Uterus (tissue), 4 donors: ENCODE measurements around the gene MYPOP. TPM values are rescaled to one million over a fixed set of nuclear protein-coding genes. Genes with fewer than 3 reads are reported as not detected.
"Not testable (repeated sequence)": the region's sequence is repeated elsewhere in the genome, so short reads cannot be mapped to it uniquely, and the experiment has no call there.

Experiments used
- DNase-seq, 2 donors: peaks; one replicate each; pipeline ENCODE4 v3.0.0-alpha.2; 2019 to 2020
- H3K27ac ChIP-seq, 2 donors: fragments of 200-600 bp; sonication (generic); 1 replicate in 1 of 2; 2 replicates in 1 of 2; pipeline ENCODE4 v1.5.1; 2016 to 2018
- H3K27me3 ChIP-seq, 2 donors: fragments of 200-600 bp; sonication (generic); one replicate each; pipeline ENCODE4 v1.5.1; 2018 to 2019; ENCODE audit warnings: control low read depth in 1 of 2
- H3K36me3 ChIP-seq, 2 donors: fragments of 200-600 bp; sonication (generic); one replicate each; pipeline ENCODE4 v1.5.1; 2019; ENCODE audit warnings: control low read depth in 1 of 2
- H3K4me1 ChIP-seq, 2 donors: fragments of 200-600 bp; sonication (generic); one replicate each; pipeline ENCODE4 v1.5.1; 2018 to 2019; ENCODE audit warnings: control low read depth in 1 of 2
- H3K4me3 ChIP-seq, 2 donors: fragments of 200-600 bp; sonication (generic); 1 replicate in 1 of 2; 2 replicates in 1 of 2; pipeline ENCODE4 v1.5.1; 2018 to 2019; ENCODE audit warnings: mild to moderate bottlenecking in 1 of 2
- H3K9me3 ChIP-seq, 2 donors: fragments of 200-600 bp; sonication (generic); one replicate each; pipeline ENCODE4 v1.5.1; 2019; ENCODE audit warnings: control low read depth in 1 of 2
- CTCF ChIP-seq, 4 experiments: fragments of 200-600 bp in 2 of 4; fragments of 450-650 bp in 2 of 4; sonication (generic) in 2 of 4; IDR thresholded peaks; one replicate each; pipeline ENCODE4 v1.5.1; 2016 to 2019; ENCODE audit warnings: antibody characterized with exemption in 4 of 4, mild to moderate bottlenecking in 2 of 4, moderate library complexity in 1 of 4
- POLR2A ChIP-seq, 2 donors: fragments of 450-650 bp; IDR thresholded peaks; one replicate each; pipeline ENCODE4 v1.6.1; 2016; ENCODE audit warnings: antibody characterized with exemption in 2 of 2, mild to moderate bottlenecking in 1 of 2, moderate library complexity in 1 of 2
- intact Hi-C: fragments of 100-400 bp; cut with DNase I; formaldehyde crosslinking; loops from one replicate; pipeline ENCODE4 v1.15.1; 2023; ENCODE audit warnings: low total_unique reads
- total RNA-seq, 4 donors: library from RNA; depleted of rRNA in 3 of 4; stranded (reverse); fragments of >200 nt in 3 of 4; gene quantifications; one replicate each; pipeline versions ENCODE4 v1.1.0 to v1.2.4, GENCODE V29; 2014 to 2023
- donor health status: DM: yes; HTN: yes; CAD: no.

MYPOP gene
- total RNA-seq, 4 donors from 2014 or later: 0.62 to 13.2 (median 2.8) TPM

DNA sequence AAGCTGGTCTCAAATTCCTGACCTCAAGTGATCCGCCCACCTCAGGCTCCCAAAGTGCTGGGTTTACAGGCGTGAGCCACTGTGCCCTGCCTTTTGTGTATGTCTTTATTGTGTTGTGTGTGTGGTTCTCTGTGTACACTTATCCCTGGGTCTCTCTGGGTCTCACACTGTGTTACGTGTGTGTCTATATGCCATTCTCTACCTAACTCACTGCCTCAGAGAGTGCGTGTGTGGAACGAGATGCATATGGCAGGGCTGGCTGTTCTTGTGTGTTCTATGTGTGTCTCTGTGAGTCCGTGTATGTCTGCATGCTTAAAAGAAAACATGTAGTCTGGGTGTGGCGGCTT, 27.8 kb downstream of the MYPOP start:
- no peak for DNase-seq
- H3K36me3 ChIP-seq: no peaks in the 10 kb centered on the region

DNA sequence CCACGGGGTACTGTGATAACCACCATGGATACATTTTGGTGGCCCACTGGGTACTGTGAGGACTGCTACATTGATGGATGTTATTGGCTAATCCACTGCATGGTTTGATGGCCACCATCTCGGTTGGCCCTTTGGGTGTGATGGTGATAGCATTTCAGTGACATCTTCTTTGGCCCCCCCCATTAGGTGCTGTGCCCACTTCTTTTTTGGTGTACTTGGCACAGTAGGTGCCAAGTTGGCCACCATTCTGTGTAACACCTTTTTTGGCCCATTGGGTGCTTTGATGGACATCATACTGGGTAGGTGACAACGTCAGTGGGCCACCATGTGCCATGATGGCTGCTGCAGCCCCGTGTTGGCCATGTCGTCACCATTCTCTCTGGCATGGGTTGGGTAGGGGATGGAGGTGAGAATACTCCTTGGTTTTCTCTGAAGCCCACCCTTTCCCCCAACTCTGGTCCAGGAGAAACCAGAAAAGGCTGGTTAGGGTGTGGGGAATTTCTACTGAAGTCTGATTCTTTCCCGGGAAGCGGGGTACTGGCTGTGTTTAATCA, 29.1 kb downstream of the MYPOP start:
- Histone ChIP-seq H3K9me3 (no peaks in the 10 kb centered on the region), H3K27ac (no peak overlapping the region), H3K27me3 (no peaks in the 10 kb centered on the region), H3K4me1 (no peaks in the 10 kb centered on the region), H3K4me3 (no peak overlapping the region), H3K36me3 (no peaks in the 10 kb centered on the region)
- DNase-seq: no peak
- TF ChIP-seq POLR2A (IDR thresholded peaks at IDR 0.05) (no peak), CTCF (IDR thresholded peaks at IDR 0.05) (no peak)
- intact Hi-C loops: no loop called here

More for the DNA sequence above, 27.8 kb downstream of the MYPOP start:
- Histone ChIP-seq H3K9me3 (no peaks in the 10 kb centered on the region), H3K27ac (no peak overlapping the region), H3K4me1 (no peaks in the 10 kb centered on the region), H3K27me3 (no peaks in the 10 kb centered on the region), H3K4me3 (no peak overlapping the region)
- intact Hi-C loops: no loop called here
- no peak for TF ChIP-seq POLR2A (IDR thresholded peaks at IDR 0.05)
- TF ChIP-seq CTCF (IDR thresholded peaks at IDR 0.05): no peak

DNA sequence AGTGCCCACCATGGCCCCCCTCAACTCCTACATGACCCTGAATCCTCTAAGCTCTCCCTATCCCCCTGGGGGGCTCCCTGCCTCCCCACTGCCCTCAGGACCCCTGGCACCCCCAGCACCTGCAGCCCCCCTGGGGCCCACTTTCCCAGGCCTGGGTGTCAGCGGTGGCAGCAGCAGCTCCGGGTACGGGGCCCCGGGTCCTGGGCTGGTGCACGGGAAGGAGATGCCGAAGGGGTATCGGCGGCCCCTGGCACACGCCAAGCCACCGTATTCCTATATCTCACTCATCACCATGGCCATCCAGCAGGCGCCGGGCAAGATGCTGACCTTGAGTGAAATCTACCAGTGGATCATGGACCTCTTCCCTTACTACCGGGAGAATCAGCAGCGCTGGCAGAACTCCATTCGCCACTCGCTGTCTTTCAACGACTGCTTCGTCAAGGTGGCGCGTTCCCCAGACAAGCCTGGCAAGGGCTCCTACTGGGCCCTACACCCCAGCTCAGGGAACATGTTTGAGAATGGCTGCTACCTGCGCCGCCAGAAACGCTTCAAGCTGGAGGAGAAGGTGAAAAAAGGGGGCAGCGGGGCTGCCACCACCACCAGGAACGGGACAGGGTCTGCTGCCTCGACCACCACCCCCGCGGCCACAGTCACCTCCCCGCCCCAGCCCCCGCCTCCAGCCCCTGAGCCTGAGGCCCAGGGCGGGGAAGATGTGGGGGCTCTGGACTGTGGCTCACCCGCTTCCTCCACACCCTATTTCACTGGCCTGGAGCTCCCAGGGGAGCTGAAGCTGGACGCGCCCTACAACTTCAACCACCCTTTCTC, 30.1 kb downstream of the MYPOP start:
- no peak overlapping the region for H3K27ac ChIP-seq
- no peaks in the 10 kb centered on the region for H3K4me1 ChIP-seq
- no peaks in the 10 kb centered on the region for H3K27me3 ChIP-seq
- no peaks in the 10 kb centered on the region for H3K9me3 ChIP-seq
- intact Hi-C loops: no loop called here
- no peak overlapping the region for H3K4me3 ChIP-seq
- TF ChIP-seq CTCF (IDR thresholded peaks at IDR 0.05) (no peak), POLR2A (IDR thresholded peaks at IDR 0.05) (no peak)
- no peaks in the 10 kb centered on the region for H3K36me3 ChIP-seq
- DNase-seq: no peak

DNA sequence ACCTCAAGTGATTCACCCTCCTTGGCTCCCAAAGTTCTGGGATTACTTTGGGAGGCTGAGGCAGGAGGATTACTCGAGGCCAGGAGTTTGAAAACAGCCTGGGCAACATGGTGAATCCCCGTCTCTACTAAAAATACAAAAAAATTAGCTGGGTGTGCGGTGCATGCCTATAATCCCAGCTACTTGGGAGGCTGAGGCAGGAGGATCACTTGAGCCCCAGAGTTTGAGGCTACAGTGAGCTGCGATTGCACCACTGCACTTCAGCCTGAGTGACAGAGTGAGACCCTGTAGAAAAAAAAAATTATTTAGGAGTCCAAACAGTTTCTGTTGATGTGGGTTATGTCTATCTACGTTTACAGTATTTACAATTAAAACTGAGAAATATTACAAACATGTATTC, 31.6 kb downstream of the MYPOP start:
- H3K27ac ChIP-seq: no peak overlapping the region
- no peaks in the 10 kb centered on the region for H3K27me3 ChIP-seq
- H3K36me3 ChIP-seq: no peaks in the 10 kb centered on the region
- intact Hi-C loops: no loop called here
- no peaks in the 10 kb centered on the region for H3K9me3 ChIP-seq
- no peak overlapping the region for H3K4me3 ChIP-seq
- H3K4me1 ChIP-seq: no peaks in the 10 kb centered on the region
- DNase-seq: no peak
- TF ChIP-seq POLR2A (IDR thresholded peaks at IDR 0.05): no peak
- TF ChIP-seq CTCF (IDR thresholded peaks at IDR 0.05): no peak

DNA sequence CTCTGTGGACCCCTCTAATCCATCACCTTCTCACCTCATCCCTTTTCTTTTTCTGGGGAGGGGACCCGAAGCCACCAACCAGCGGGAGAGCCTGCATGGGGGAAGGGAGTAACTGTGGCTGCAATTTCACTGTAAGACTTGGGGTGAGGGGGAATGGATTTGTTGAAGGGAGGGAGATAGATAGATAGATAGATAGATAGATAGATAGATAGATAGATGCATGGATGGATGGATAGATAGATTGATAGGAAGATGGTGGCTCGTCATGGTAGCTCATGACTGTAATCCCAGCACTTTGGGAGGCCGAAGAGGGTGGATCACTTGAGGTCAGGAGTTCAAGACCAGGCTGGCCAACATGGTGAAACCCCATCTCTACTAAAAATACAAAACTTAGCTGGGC, 35.2 kb downstream of the MYPOP start:
- H3K9me3 ChIP-seq, H3K27ac ChIP-seq, DNase-seq, H3K27me3 ChIP-seq, intact Hi-C loops, H3K36me3 ChIP-seq, H3K4me3 ChIP-seq, H3K4me1 ChIP-seq: not testable (repeated sequence)
